B cell (primary cell): ENCODE data around the gene MAN2A1. TPM values are rescaled to one million over a fixed set of nuclear protein-coding genes. Genes with fewer than 3 reads are reported as not detected.

Experiments
- ATAC-seq: fragments of 200-7000 bp; cut with Tn5 transposase; one replicate; pipeline ENCODE4 v1.10.0; 2021; ENCODE audit warnings: low read depth, mild to moderate bottlenecking, moderate number of reproducible peaks, moderate library complexity
- CTCF ChIA-PET: fragments of 350-600 bp; sonication (Branson Sonifier 250); formaldehyde crosslinking; loops from one replicate; lab custom pipeline; 2021; ENCODE audit warnings: antibody characterized with exemption, inconsistent platforms; lab: Charles Lee
- POLR2A ChIA-PET: fragments of 350-600 bp; sonication (Branson Sonifier 250); formaldehyde crosslinking; loops from one replicate; lab custom pipeline; 2021; ENCODE audit warnings: antibody characterized with exemption; lab: Charles Lee
- DNase-seq: peaks from one replicate; pipeline ENCODE4 v3.0.0; 2013
- H2AFZ ChIP-seq: 2 replicates; pipeline ENCODE4 v1.6.1; 2012; ENCODE audit warnings: mild to moderate bottlenecking, low read depth, low read length; ENCODE audit not compliant: insufficient read depth, poor library complexity, severe bottlenecking
- H3K27ac ChIP-seq, 2 donors: 1 replicate in 1 of 2; 2 replicates in 1 of 2; pipeline ENCODE4 v1.5.1; 2012 to 2013; ENCODE audit warnings: low read length in 2 of 2, mild to moderate bottlenecking in 2 of 2, moderate library complexity in 1 of 2
- H3K27me3 ChIP-seq, 4 experiments: fragments of 200-600 bp in 1 of 4; sonication (generic) in 1 of 4; replicated peaks in 1 of 4; 1 replicate in 2 of 4; 2 replicates in 2 of 4; pipeline versions ENCODE4 v1.6.1 to v1.7.0; 2013 to 2016; ENCODE audit warnings: low read length in 3 of 4, mild to moderate bottlenecking in 2 of 4, mixed read lengths in 1 of 4, moderate library complexity in 1 of 4; ENCODE audit not compliant: insufficient read depth in 4 of 4, control insufficient read depth in 3 of 4; ENCODE audit errors: control extremely low read depth in 1 of 4
- H3K36me3 ChIP-seq, 2 experiments: replicated peaks in 1 of 2; 1 replicate in 1 of 2; 2 replicates in 1 of 2; pipeline versions ENCODE4 v1.6.1 to v1.7.1; 2013; ENCODE audit warnings: low read length in 1 of 2; ENCODE audit not compliant: insufficient read depth in 2 of 2, control insufficient read depth in 1 of 2; ENCODE audit errors: control extremely low read depth in 1 of 2, extremely low read depth in 1 of 2
- H3K4me1 ChIP-seq, 2 donors: fragments of 200-600 bp in 1 of 2; sonication (generic) in 1 of 2; 1 replicate in 1 of 2; 2 replicates in 1 of 2; pipeline versions ENCODE4 v1.5.1 to v1.6.1; 2013 to 2017; ENCODE audit warnings: low read length in 2 of 2; ENCODE audit not compliant: control insufficient read depth in 2 of 2, insufficient read depth in 2 of 2
- H3K4me2 ChIP-seq: replicated peaks from 2 replicates; pipeline ENCODE3; 2012; ENCODE audit warnings: mild to moderate bottlenecking, low read depth, low read length; ENCODE audit not compliant: poor library complexity, severe bottlenecking
- H3K4me3 ChIP-seq, 5 experiments: fragments of 200-600 bp in 1 of 5; sonication (generic) in 1 of 5; 1 replicate in 3 of 5; 2 replicates in 2 of 5; pipeline versions ENCODE4 v1.5.1 to v1.7.0; 2011 to 2016; ENCODE audit warnings: low read length in 4 of 5, mild to moderate bottlenecking in 4 of 5, low read depth in 2 of 5, control low read depth in 1 of 5, moderate library complexity in 1 of 5; ENCODE audit not compliant: insufficient read depth in 1 of 5; ENCODE audit errors: control extremely low read depth in 1 of 5, extremely low read depth in 1 of 5
- H3K79me2 ChIP-seq: fragments of 200-600 bp; sonication (generic); one replicate; pipeline ENCODE4 v1.6.0; 2016; ENCODE audit warnings: low read length; ENCODE audit not compliant: control insufficient read depth, insufficient read depth
- H3K9ac ChIP-seq: fragments of 200-600 bp; sonication (generic); 2 replicates; pipeline ENCODE4 v1.6.1; 2017; ENCODE audit warnings: mild to moderate bottlenecking, low read length, moderate library complexity
- H3K9me3 ChIP-seq, 3 donors: one replicate each; pipeline versions ENCODE4 v1.6.1 to v1.7.1; 2013; ENCODE audit warnings: low read length in 2 of 3; ENCODE audit not compliant: control insufficient read depth in 2 of 3, insufficient read depth in 1 of 3; ENCODE audit errors: control extremely low read depth in 1 of 3
- H4K20me1 ChIP-seq: 2 replicates; pipeline ENCODE4 v1.6.0; 2012; ENCODE audit warnings: mild to moderate bottlenecking, low read length; ENCODE audit not compliant: insufficient read depth, control insufficient read depth, poor library complexity, severe bottlenecking
- H3K27ac Mint-ChIP-seq: one replicate; pipeline ENCODE4 v1.8.0; 2021; ENCODE audit warnings: mixed read lengths
- H3K27me3 Mint-ChIP-seq: one replicate; pipeline ENCODE4 v1.8.0; 2021; ENCODE audit warnings: mixed read lengths
- H3K4me1 Mint-ChIP-seq: one replicate; pipeline ENCODE4 v1.8.0; 2021; ENCODE audit warnings: mixed read lengths
- H3K4me3 Mint-ChIP-seq: one replicate; pipeline ENCODE4 v1.8.0; 2021; ENCODE audit warnings: mixed read lengths
- H3K9me3 Mint-ChIP-seq: one replicate; pipeline ENCODE4 v1.8.0; 2022; ENCODE audit warnings: mixed read lengths; ENCODE audit not compliant: insufficient read depth
- EZH2 ChIP-seq: IDR thresholded peaks from 2 replicates; pipeline ENCODE4 v1.6.1; 2012; ENCODE audit warnings: borderline replicate concordance, low read depth, mild to moderate bottlenecking, moderate library complexity, low read length; ENCODE audit not compliant: insufficient read depth, poor library complexity, severe bottlenecking
- WGBS: methylation state at CpG from one replicate; pipeline ENCODE4 v1.1.5; 2013; ENCODE audit warnings: missing lambda C conversion rate; ENCODE audit not compliant: insufficient coverage; 5-methylcytosine and 5-hydroxymethylcytosine counted together
- intact Hi-C: fragments of 100-400 bp; cut with micrococcal nuclease; formaldehyde crosslinking; loops from one replicate; pipeline ENCODE4 v1.10.0; 2022
- polyA plus RNA-seq: library from polyadenylated mRNA; depleted of rRNA; stranded (reverse); fragments of >200 nt; gene quantifications from 2 replicates; pipeline ENCODE4 v1.2.3, GENCODE V29; 2012
- total RNA-seq, 2 donors: library from RNA; stranded (reverse); fragments of 120-200 nt in 1 of 2; gene quantifications; 1 replicate in 1 of 2; 2 replicates in 1 of 2; pipeline versions ENCODE4 v1.2.3 to v1.2.4, GENCODE V29; 2013 to 2022
- TF ChIP-seq, protein P1 (sequence below): fragments of 200-600 bp; IDR thresholded peaks from one replicate; pipeline ENCODE4 v1.8.0; 2022; ENCODE audit warnings: antibody characterized with exemption, mild to moderate bottlenecking

MAN2A1 gene
- total and polyA plus RNA-seq, 2 donors (not counting 1 experiment from before 2014, with no cell fraction given), result 12.7 to 55.0 TPM

DNA sequence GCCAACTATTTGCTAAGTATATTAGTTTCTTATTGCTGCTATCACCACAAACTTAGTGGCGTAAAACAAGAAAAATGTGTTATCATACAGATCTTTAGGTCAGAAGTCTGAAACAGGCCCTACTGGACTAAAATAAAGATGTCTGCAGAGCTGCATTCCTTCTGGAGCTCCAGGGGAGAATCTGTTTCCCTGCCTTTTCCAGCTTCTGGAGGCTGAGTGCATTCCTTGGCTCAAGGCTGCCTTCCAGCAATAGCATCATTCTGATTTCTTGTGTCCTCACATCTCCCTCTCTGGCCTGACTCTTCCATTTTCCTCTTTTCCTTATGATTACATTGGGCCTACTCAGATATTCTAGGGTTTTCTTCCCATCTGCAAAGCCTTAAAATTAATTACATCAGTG, 15.9 kb downstream of the MAN2A1 start:
- H2AFZ ChIP-seq, result no peak overlapping the region
- H3K27ac ChIP-seq, result no peak overlapping the region
- Mint-ChIP-seq H3K9me3 (no peaks in the 10 kb centered on the region), H3K4me3 (no peak overlapping the region), H3K27ac (no peak overlapping the region), H3K4me1 (peaks cover 65% of the 10 kb centered on the region), H3K27me3 (no peaks in the 10 kb centered on the region)
- H3K9ac ChIP-seq, result no peak overlapping the region
- H3K36me3 ChIP-seq, result peaks cover 2 to 4% of the 10 kb centered on the region in 2 experiments
- ChIA-PET CTCF (no interaction called here), POLR2A (no interaction called here)
- no peak overlapping the region for H3K4me3 ChIP-seq
- peaks cover 98% of the 10 kb centered on the region for H3K79me2 ChIP-seq
- ATAC-seq, result no peak
- H3K27me3 ChIP-seq, result no peaks in the 10 kb centered on the region
- 100% methylated on average over 1 of the region's 1 CpG for WGBS
- no peak for TF ChIP-seq EZH2
- H3K4me1 ChIP-seq, result peaks cover 10 to 11% of the 10 kb centered on the region in 2 donors
- no peaks in the 10 kb centered on the region for H3K9me3 ChIP-seq
- DNase-seq, result no peak
- intact Hi-C loops, result no loop called here
- peaks cover 76% of the 10 kb centered on the region for H4K20me1 ChIP-seq
- no peak overlapping the region for H3K4me2 ChIP-seq

DNA sequence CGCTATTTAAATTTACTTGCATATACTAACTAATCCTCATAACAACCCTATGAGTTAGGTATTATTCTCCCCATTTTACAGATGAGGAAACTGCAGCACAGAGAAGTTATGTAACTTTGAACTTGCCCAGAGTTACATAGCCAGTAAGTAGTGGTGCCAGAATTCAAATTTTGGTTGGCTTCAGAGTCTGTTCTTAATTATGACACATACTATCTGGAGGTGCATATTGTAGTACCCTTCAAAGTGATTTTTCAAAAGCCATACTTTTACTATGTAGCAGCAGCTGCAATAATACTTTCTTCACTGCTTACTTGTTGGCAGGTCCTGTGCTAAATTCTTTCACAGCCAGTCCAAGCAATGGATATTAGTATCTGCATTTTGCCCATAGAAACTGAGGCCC, 16.4 kb downstream of the MAN2A1 start:
- TF ChIP-seq EZH2, result no peak
- TF ChIP-seq, protein P1, sequence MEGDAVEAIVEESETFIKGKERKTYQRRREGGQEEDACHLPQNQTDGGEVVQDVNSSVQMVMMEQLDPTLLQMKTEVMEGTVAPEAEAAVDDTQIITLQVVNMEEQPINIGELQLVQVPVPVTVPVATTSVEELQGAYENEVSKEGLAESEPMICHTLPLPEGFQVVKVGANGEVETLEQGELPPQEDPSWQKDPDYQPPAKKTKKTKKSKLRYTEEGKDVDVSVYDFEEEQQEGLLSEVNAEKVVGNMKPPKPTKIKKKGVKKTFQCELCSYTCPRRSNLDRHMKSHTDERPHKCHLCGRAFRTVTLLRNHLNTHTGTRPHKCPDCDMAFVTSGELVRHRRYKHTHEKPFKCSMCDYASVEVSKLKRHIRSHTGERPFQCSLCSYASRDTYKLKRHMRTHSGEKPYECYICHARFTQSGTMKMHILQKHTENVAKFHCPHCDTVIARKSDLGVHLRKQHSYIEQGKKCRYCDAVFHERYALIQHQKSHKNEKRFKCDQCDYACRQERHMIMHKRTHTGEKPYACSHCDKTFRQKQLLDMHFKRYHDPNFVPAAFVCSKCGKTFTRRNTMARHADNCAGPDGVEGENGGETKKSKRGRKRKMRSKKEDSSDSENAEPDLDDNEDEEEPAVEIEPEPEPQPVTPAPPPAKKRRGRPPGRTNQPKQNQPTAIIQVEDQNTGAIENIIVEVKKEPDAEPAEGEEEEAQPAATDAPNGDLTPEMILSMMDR, result no peak
- H3K4me1 ChIP-seq, result peaks cover 6 to 9% of the 10 kb centered on the region in 2 donors
- DNase-seq (no peak), ATAC-seq (no peak)
- H3K79me2 ChIP-seq, result peaks cover 98% of the 10 kb centered on the region
- intact Hi-C loops, result no loop called here
- H2AFZ ChIP-seq, result no peak overlapping the region
- Mint-ChIP-seq H3K4me3 (no peak overlapping the region), H3K4me1 (peaks cover 62% of the 10 kb centered on the region), H3K9me3 (no peaks in the 10 kb centered on the region), H3K27ac (no peak overlapping the region), H3K27me3 (no peaks in the 10 kb centered on the region)
- H3K4me2 ChIP-seq, result no peak overlapping the region
- no peak overlapping the region for H3K27ac ChIP-seq
- no peaks in the 10 kb centered on the region for H3K9me3 ChIP-seq
- WGBS, result no CpG with 5 or more reads among the region's 1 CpG
- no peak overlapping the region for H3K4me3 ChIP-seq
- peaks cover 80% of the 10 kb centered on the region for H4K20me1 ChIP-seq
- no peaks in the 10 kb centered on the region for H3K27me3 ChIP-seq
- H3K9ac ChIP-seq, result no peak overlapping the region
- peaks cover 2 to 4% of the 10 kb centered on the region in 2 experiments for H3K36me3 ChIP-seq
- ChIA-PET CTCF (no interaction called here), POLR2A (no interaction called here)
